HFF-Myc (cell line): ENCODE results near the gene ASPHD2.
"Not testable (repeated sequence)": the region's sequence is repeated elsewhere in the genome, so short reads cannot be mapped to it uniquely, and the experiment has no call there.

Source experiments
- DNase-seq: peaks from one replicate; pipeline ENCODE4 v3.0.0-alpha.2; 2011; ENCODE audit warnings: low read depth; ENCODE audit errors: extremely low read depth
- H3K4me3 ChIP-seq: replicated peaks from 2 replicates; pipeline ENCODE4 v1.5.1; 2011; ENCODE audit warnings: low read depth, mild to moderate bottlenecking, control low read depth, low read length
- TF ChIP-seq, protein P1 (sequence below): IDR thresholded peaks from 2 replicates; pipeline ENCODE4 v1.5.1; 2012; ENCODE audit warnings: mild to moderate bottlenecking, low read depth, low read length, control low read depth; ENCODE audit errors: missing control alignments

The ASPHD2 gene

GRCh38 chr22:26437694-26438392 is 8.8 kb downstream of the ASPHD2 start:
- TF ChIP-seq, protein P1, sequence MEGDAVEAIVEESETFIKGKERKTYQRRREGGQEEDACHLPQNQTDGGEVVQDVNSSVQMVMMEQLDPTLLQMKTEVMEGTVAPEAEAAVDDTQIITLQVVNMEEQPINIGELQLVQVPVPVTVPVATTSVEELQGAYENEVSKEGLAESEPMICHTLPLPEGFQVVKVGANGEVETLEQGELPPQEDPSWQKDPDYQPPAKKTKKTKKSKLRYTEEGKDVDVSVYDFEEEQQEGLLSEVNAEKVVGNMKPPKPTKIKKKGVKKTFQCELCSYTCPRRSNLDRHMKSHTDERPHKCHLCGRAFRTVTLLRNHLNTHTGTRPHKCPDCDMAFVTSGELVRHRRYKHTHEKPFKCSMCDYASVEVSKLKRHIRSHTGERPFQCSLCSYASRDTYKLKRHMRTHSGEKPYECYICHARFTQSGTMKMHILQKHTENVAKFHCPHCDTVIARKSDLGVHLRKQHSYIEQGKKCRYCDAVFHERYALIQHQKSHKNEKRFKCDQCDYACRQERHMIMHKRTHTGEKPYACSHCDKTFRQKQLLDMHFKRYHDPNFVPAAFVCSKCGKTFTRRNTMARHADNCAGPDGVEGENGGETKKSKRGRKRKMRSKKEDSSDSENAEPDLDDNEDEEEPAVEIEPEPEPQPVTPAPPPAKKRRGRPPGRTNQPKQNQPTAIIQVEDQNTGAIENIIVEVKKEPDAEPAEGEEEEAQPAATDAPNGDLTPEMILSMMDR, result no peak
- no peak overlapping the region for H3K4me3 ChIP-seq
- no peak for DNase-seq

GRCh38 chr22:26438776-26439175 is 9.7 kb downstream of the ASPHD2 start:
- DNase-seq, H3K4me3 ChIP-seq: not testable (repeated sequence)

DNA sequence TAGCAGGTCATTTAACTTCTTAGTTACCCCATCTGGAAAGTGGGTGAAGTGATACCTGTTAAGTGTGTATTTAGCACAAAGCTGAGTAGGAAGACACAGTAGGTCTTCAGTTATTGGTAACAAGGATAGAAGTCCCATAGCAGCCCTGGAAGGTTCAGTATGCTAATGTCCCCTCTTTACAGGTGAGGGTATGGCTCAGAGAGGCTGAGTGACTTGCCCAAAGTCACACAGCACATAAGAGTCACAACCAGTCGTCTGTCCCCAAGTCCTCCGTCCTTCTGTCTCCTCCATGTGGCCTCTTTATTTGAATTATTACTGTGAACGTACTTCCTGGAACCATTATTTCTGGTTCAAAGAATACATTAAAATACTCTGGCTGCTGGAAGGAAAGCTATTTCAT is 10.5 kb downstream of the ASPHD2 start:
- no peak for DNase-seq
- TF ChIP-seq, protein P1, result no peak
- H3K4me3 ChIP-seq, result no peak overlapping the region

- H3K4me3 ChIP-seq, result no peak overlapping the region
- TF ChIP-seq, protein P1, result no peak
- no peak for DNase-seq
These were observed 13.2 kb downstream of the ASPHD2 start for GRCh38 chr22:26442086-26442756.

DNA sequence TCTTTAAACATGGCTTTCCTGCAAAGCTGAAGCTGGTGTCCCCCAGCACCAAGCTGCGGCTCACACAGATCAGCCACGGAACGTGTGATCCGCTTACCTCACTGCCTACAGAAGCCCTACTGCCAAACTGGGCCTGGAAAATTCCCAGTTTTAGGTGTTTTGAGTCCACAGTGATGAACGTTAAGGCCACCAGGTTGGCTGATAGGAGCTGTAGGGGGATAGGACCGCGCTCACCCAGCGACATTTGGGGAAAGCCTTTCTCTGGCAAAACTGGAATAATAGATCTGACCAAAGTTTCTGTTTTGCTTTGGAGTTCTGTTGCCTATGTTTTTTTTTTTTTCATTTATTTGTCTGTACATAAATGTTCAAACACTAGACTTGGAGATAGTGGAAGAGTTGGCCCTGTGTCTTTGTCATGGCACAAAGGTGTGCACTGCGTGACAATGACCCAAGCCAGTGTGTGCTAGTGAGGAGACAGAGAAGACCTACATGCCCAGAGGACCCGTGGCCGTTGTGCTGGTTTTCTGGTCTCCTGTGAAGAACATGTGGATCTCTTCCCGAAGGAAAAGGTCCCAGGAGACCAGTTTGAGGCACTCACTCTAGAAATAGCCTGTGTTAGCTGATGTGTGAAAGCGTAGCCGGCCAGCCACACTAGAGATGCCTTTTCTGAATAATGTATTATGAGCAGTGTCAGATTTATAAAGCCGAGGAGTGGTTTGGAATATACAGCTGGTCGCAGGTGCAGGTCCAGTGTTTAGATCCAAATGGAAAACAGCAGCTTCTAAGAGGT is 15.0 kb downstream of the ASPHD2 start:
- TF ChIP-seq, protein P1, result no peak
- no peak for DNase-seq
- H3K4me3 ChIP-seq, result no peak overlapping the region

GRCh38 chr22:26444777-26445176 is 15.7 kb downstream of the ASPHD2 start:
- TF ChIP-seq, protein P1, result no peak

More at GRCh38 chr22:26444777-26445176, 15.7 kb downstream of the ASPHD2 start:
- H3K4me3 ChIP-seq, result no peak overlapping the region
- DNase-seq, result no peak
